ENCODE results near the gene LTC4S. TPM values are rescaled to one million over a fixed set of nuclear protein-coding genes. Genes with fewer than 3 reads are reported as not detected.

LTC4S gene
- total RNA-seq, 1 experiment from 2014 or later: 3.7 TPM

DNA sequence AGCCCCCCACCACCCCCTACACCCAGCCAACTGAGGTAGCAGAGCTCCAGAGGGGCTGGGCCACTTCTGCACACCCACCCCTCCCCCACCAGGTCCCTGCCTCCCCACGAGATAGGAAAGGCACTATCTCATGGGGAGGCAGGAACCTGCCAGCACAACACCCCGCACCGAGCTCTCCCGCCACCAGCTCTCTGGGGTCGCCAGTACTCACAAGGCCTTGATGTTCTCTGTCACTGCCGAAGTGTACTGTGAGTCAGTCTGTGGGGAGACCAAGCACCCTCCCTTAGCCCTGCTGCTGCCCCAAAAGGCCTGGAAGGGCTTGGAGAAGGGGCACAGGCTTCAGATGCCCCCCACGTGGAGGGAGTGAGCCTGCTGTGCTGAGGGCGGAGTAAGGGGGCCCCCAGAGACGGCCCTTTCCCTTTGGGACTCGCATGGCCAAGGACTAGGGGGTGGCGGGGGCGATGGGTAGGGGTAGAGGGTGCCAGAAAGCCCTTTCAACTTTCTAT lies 7.0 kb downstream of the LTC4S start:
- H4K5ac ChIP-seq (ENCODE audit: insufficient read length, low read depth, low read length): no peak overlapping the region
- H2BK12ac ChIP-seq (ENCODE audit: insufficient read length, low read depth, low read length): no peak overlapping the region
- Mint-ChIP-seq H3K9me3 (no peaks in the 10 kb centered on the region), H3K4me3 (no peak overlapping the region), H3K27ac (no peak overlapping the region), H3K27me3 (ENCODE audit: low read depth) (peaks cover 4% of the 10 kb centered on the region), H3K36me3 (ENCODE audit: insufficient read depth in 1 of 3, low read depth in 3 of 3) (peaks cover 21 to 45% (median 38%) of the 10 kb centered on the region in 3 experiments; a peak in 6 of 7 replicates), H3K4me1 (peaks cover 33 to 39% of the 10 kb centered on the region in 2 experiments)
- no peak overlapping the region for H3K56ac ChIP-seq (ENCODE audit: insufficient read length, low read depth, low read length)
- no peak overlapping the region for H4K8ac ChIP-seq (replicated peaks; ENCODE audit: insufficient read length, low read depth, low read length)
- H2BK120ac ChIP-seq (ENCODE audit: low read depth, low read length, poor library complexity, severe bottlenecking): no peak overlapping the region
- no peak overlapping the region for H3K4me2 ChIP-seq (ENCODE audit: insufficient read depth, insufficient read length, low read length)
- peaks cover 5% of the 10 kb centered on the region for H3K23me2 ChIP-seq (ENCODE audit: insufficient read length, low read depth, low read length, poor library complexity, severe bottlenecking)
- H2BK20ac ChIP-seq (ENCODE audit: low read depth, low read length, poor library complexity, severe bottlenecking): no peak overlapping the region
- no peak overlapping the region for H2AK5ac ChIP-seq (ENCODE audit: insufficient read length, low read length)
- H3K4me1 ChIP-seq (ENCODE audit: insufficient read depth, low read length): no peaks in the 10 kb centered on the region
- H3K23ac ChIP-seq (ENCODE audit: insufficient read length, low read depth, low read length): no peak overlapping the region
- no peak overlapping the region for H3K9ac ChIP-seq (ENCODE audit: extremely low read depth, insufficient read length, low read length)
- H2BK15ac ChIP-seq (ENCODE audit: low read depth, low read length): no peak overlapping the region
- WGBS (ENCODE audit: extremely low coverage, insufficient read length, low lambda C conversion rate): no CpG with 5 or more reads among the region's 12 CpGs
- peaks cover 5% of the 10 kb centered on the region for H3K79me1 ChIP-seq (ENCODE audit: insufficient read depth, low read depth, low read length, poor library complexity, severe bottlenecking)
- H4K20me1 ChIP-seq (ENCODE audit: control insufficient read depth, insufficient read depth, insufficient read length): no peaks in the 10 kb centered on the region
- H3K79me2 ChIP-seq (ENCODE audit: insufficient read depth, low read length): no peaks in the 10 kb centered on the region; the same call in 1 of the 2 replicates
- DNase-seq: no peak
- H4K91ac ChIP-seq (ENCODE audit: insufficient read length, low read depth, low read length): no peak overlapping the region
- no peak overlapping the region for H3T11ph ChIP-seq (ENCODE audit: low read length)
- no peak overlapping the region for H3K4ac ChIP-seq (ENCODE audit: low read depth, low read length)
- H3K27me3 ChIP-seq (ENCODE audit: insufficient read depth, low read length): no peaks in the 10 kb centered on the region
- H3K27ac ChIP-seq (ENCODE audit: insufficient read length, low read depth, low read length): no peak overlapping the region
- no peak overlapping the region for H3K18ac ChIP-seq (ENCODE audit: insufficient read length, low read depth, low read length)
- H2AFZ ChIP-seq (ENCODE audit: low read length): no peak overlapping the region
- H3K14ac ChIP-seq (ENCODE audit: insufficient read depth, low read length): no peak overlapping the region
- H3K9me3 ChIP-seq (ENCODE audit: control insufficient read depth, low read depth, low read length): no peaks in the 10 kb centered on the region
- no peak overlapping the region for H2BK5ac ChIP-seq (ENCODE audit: insufficient read length, low read length)
- TF ChIP-seq CTCF (conservative IDR thresholded peaks at IDR 0.05): no peak

All from H9 (cell line).